ENCODE measurements around the gene RORB. TPM values are rescaled to one million over a fixed set of nuclear protein-coding genes. Genes with fewer than 3 reads are reported as not detected.

RORB gene
- total RNA-seq, 1 donor from 2014 or later, result 0.11 TPM

DNA sequence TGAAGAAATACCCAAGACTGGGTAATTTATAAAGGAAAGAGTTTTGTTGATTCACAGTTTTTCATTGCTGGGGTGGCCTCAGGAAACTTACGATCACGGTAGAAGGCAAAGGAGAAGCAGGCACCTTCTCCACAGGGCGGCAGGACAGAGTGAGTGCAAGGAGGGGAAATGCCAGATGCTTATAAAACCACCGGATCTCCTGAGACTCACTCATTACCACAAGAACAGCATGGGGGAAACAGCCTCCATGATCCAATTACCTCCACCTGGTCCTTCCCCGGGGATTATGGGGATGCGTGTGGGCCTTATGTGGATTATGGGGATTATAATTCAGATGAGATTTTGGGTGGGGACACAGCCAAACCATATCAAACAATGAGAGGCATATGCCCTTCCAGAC lies 18.5 kb upstream of the RORB start:
- DNase-seq (ENCODE audit: low read depth) (no peak), FAIRE-seq (no peak)
- Histone ChIP-seq H3K4me3 (ENCODE audit: insufficient read depth, low read depth, low read length) (no peak overlapping the region), H3K9ac (ENCODE audit: low read length) (no peak overlapping the region), H4K20me1 (ENCODE audit: insufficient read depth, low read length) (no peaks in the 10 kb centered on the region), H3K4me1 (ENCODE audit: insufficient read depth, low read length) (no peaks in the 10 kb centered on the region), H3K27ac (ENCODE audit: low read depth, low read length) (no peak overlapping the region), H2AFZ (ENCODE audit: low read depth, low read length) (no peak overlapping the region), H3K79me2 (ENCODE audit: insufficient read depth, low read length) (no peaks in the 10 kb centered on the region), H3K9me3 (ENCODE audit: insufficient read depth, low read depth, low read length) (no peaks in the 10 kb centered on the region), H3K27me3 (ENCODE audit: insufficient read depth, low read length) (no peaks in the 10 kb centered on the region), H3K36me3 (ENCODE audit: insufficient read depth, low read length) (no peaks in the 10 kb centered on the region), H3K4me2 (ENCODE audit: low read length) (no peak overlapping the region)
- Mint-ChIP-seq H3K9me3 (ENCODE audit: unreplicated experiment) (peaks cover 2% of the 10 kb centered on the region), H3K4me1 (ENCODE audit: low read depth, unreplicated experiment) (no peaks in the 10 kb centered on the region), H3K4me3 (ENCODE audit: unreplicated experiment) (no peak overlapping the region), H3K27me3 (ENCODE audit: low read depth, unreplicated experiment) (no peaks in the 10 kb centered on the region), H3K27ac (ENCODE audit: unreplicated experiment) (no peak overlapping the region), H3K36me3 (ENCODE audit: low read depth, unreplicated experiment) (no peaks in the 10 kb centered on the region)
- no peak for TF ChIP-seq EZH2 (IDR thresholded peaks at IDR 0.05; ENCODE audit: insufficient read depth, low read length)
- TF ChIP-seq, protein P1, sequence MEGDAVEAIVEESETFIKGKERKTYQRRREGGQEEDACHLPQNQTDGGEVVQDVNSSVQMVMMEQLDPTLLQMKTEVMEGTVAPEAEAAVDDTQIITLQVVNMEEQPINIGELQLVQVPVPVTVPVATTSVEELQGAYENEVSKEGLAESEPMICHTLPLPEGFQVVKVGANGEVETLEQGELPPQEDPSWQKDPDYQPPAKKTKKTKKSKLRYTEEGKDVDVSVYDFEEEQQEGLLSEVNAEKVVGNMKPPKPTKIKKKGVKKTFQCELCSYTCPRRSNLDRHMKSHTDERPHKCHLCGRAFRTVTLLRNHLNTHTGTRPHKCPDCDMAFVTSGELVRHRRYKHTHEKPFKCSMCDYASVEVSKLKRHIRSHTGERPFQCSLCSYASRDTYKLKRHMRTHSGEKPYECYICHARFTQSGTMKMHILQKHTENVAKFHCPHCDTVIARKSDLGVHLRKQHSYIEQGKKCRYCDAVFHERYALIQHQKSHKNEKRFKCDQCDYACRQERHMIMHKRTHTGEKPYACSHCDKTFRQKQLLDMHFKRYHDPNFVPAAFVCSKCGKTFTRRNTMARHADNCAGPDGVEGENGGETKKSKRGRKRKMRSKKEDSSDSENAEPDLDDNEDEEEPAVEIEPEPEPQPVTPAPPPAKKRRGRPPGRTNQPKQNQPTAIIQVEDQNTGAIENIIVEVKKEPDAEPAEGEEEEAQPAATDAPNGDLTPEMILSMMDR (IDR thresholded peaks at IDR 0.05; ENCODE audit: insufficient read depth, low read depth, low read length), result no peak

DNA sequence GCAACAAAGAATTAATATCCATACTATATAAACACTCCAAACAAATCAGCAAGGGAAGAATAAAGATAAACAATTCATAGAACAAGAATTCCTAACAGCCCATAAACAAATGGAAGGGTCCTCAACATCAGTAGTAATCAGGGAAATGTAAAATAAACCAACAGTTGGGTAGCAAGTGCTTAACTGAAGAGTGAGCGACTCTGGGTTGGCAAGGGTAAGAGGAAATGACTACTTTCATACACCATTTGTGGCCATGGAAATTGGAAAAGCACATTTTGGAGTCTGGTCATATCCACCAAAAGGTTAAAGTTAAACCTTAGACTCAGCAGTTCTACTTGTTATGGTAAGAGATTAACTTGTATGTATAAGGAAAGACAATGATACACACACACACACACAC lies 17.4 kb upstream of the RORB start:
- H2AFZ ChIP-seq (ENCODE audit: low read depth, low read length), result no peak overlapping the region
- no peak overlapping the region for H3K27ac ChIP-seq (ENCODE audit: low read depth, low read length)
- no peaks in the 10 kb centered on the region for H3K36me3 Mint-ChIP-seq (ENCODE audit: low read depth, unreplicated experiment)
- no peaks in the 10 kb centered on the region for H3K36me3 ChIP-seq (ENCODE audit: insufficient read depth, low read length)
- H3K9me3 ChIP-seq (ENCODE audit: insufficient read depth, low read depth, low read length), result no peaks in the 10 kb centered on the region
- FAIRE-seq (no peak), DNase-seq (ENCODE audit: low read depth) (no peak)
- no peak overlapping the region for H3K4me3 ChIP-seq (ENCODE audit: insufficient read depth, low read depth, low read length)
- no peak for TF ChIP-seq EZH2 (IDR thresholded peaks at IDR 0.05; ENCODE audit: insufficient read depth, low read length)
- TF ChIP-seq, protein P1 (IDR thresholded peaks at IDR 0.05; ENCODE audit: insufficient read depth, low read depth, low read length), result no peak
- peaks cover 2% of the 10 kb centered on the region for H3K9me3 Mint-ChIP-seq (ENCODE audit: unreplicated experiment)
- H3K79me2 ChIP-seq (ENCODE audit: insufficient read depth, low read length), result no peaks in the 10 kb centered on the region
- H3K27me3 ChIP-seq (ENCODE audit: insufficient read depth, low read length), result no peaks in the 10 kb centered on the region
- no peak overlapping the region for H3K4me3 Mint-ChIP-seq (ENCODE audit: unreplicated experiment)
- no peaks in the 10 kb centered on the region for H3K4me1 Mint-ChIP-seq (ENCODE audit: low read depth, unreplicated experiment)
- H3K27ac Mint-ChIP-seq (ENCODE audit: unreplicated experiment), result no peak overlapping the region
- H3K9ac ChIP-seq (ENCODE audit: low read length), result no peak overlapping the region
- H3K4me1 ChIP-seq (ENCODE audit: insufficient read depth, low read length), result no peaks in the 10 kb centered on the region
- H4K20me1 ChIP-seq (ENCODE audit: insufficient read depth, low read length), result no peaks in the 10 kb centered on the region
- H3K27me3 Mint-ChIP-seq (ENCODE audit: low read depth, unreplicated experiment), result no peaks in the 10 kb centered on the region
- no peak overlapping the region for H3K4me2 ChIP-seq (ENCODE audit: low read length)

DNA sequence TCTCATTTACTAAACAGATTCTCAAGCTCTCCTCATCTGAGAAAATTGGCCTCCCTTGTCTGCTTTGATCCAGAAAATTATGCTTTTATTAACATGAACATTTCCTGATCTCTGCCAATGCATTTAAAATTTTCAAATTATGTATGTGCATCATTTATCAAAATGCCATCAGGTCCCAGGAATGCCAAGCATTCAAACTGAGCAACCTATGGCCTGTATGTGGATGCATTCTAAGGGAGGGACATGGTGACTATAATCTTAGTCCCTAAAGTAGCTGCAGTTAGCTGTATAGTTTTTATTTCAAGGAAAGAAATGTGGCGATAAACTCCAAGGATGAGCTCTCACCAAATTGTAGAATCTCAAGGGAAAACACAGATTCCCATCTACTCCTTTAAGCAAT lies 9.7 kb upstream of the RORB start:
- no peak overlapping the region for H3K4me3 ChIP-seq (ENCODE audit: insufficient read depth, low read depth, low read length)
- no peaks in the 10 kb centered on the region for H3K4me1 ChIP-seq (ENCODE audit: insufficient read depth, low read length)
- no peak for TF ChIP-seq EZH2 (IDR thresholded peaks at IDR 0.05; ENCODE audit: insufficient read depth, low read length)
- TF ChIP-seq, protein P1 (IDR thresholded peaks at IDR 0.05; ENCODE audit: insufficient read depth, low read depth, low read length), result no peak
- no peaks in the 10 kb centered on the region for H3K9me3 ChIP-seq (ENCODE audit: insufficient read depth, low read depth, low read length)
- H3K4me2 ChIP-seq (ENCODE audit: low read length), result no peak overlapping the region
- no peaks in the 10 kb centered on the region for H3K27me3 Mint-ChIP-seq (ENCODE audit: low read depth, unreplicated experiment)
- no peaks in the 10 kb centered on the region for H4K20me1 ChIP-seq (ENCODE audit: insufficient read depth, low read length)
- no peak overlapping the region for H3K27ac Mint-ChIP-seq (ENCODE audit: unreplicated experiment)
- no peaks in the 10 kb centered on the region for H3K79me2 ChIP-seq (ENCODE audit: insufficient read depth, low read length)
- H3K9ac ChIP-seq (ENCODE audit: low read length), result no peak overlapping the region
- DNase-seq (ENCODE audit: low read depth), result no peak
- H3K36me3 ChIP-seq (ENCODE audit: insufficient read depth, low read length), result no peaks in the 10 kb centered on the region
- no peak overlapping the region for H2AFZ ChIP-seq (ENCODE audit: low read depth, low read length)
- H3K4me3 Mint-ChIP-seq (ENCODE audit: unreplicated experiment), result no peak overlapping the region
- no peaks in the 10 kb centered on the region for H3K36me3 Mint-ChIP-seq (ENCODE audit: low read depth, unreplicated experiment)
- FAIRE-seq, result no peak
- no peaks in the 10 kb centered on the region for H3K4me1 Mint-ChIP-seq (ENCODE audit: low read depth, unreplicated experiment)
- H3K9me3 Mint-ChIP-seq (ENCODE audit: unreplicated experiment), result no peaks in the 10 kb centered on the region
- no peaks in the 10 kb centered on the region for H3K27me3 ChIP-seq (ENCODE audit: insufficient read depth, low read length)
- H3K27ac ChIP-seq (ENCODE audit: low read depth, low read length), result no peak overlapping the region

Measured in astrocyte (in vitro differentiated cells and primary cell).